BE2C (cell line): Measurements from ENCODE around the gene HTR7.

ENCODE experiments used
- DNase-seq: peaks from one replicate; pipeline ENCODE4 v3.0.0-alpha.2; 2020
- H3K27me3 ChIP-seq: fragments of 250-450 bp; sonication (Bioruptor Pico); 2 replicates; pipeline ENCODE4 v1.5.1; 2020; ENCODE audit warnings: mild to moderate bottlenecking
- H3K36me3 ChIP-seq: fragments of 250-450 bp; sonication (Bioruptor Pico); 2 replicates; pipeline ENCODE4 v1.5.1; 2020; ENCODE audit warnings: mild to moderate bottlenecking
- H3K4me1 ChIP-seq: fragments of 250-450 bp; sonication (Bioruptor Pico); 2 replicates; pipeline ENCODE4 v1.5.1; 2020
- H3K4me3 ChIP-seq: 2 replicates; pipeline ENCODE4 v1.5.1; 2011; ENCODE audit warnings: low read depth, low read length
- H3K9me3 ChIP-seq: fragments of 250-450 bp; sonication (Bioruptor Pico); 2 replicates; pipeline ENCODE4 v1.5.1; 2020
- CTCF ChIP-seq: IDR thresholded peaks from 2 replicates; pipeline ENCODE4 v1.5.1; 2012; ENCODE audit warnings: mild to moderate bottlenecking, low read depth, low read length

The HTR7 gene

GRCh38 chr10:90788968-90789367 lies 68.9 kb downstream of the HTR7 start:
- no peak for DNase-seq
- H3K9me3 ChIP-seq: no peaks in the 10 kb centered on the region
- no peaks in the 10 kb centered on the region for H3K4me1 ChIP-seq
- H3K36me3 ChIP-seq: no peaks in the 10 kb centered on the region
- no peak for TF ChIP-seq CTCF
- H3K27me3 ChIP-seq: peaks cover 54% of the 10 kb centered on the region
- H3K4me3 ChIP-seq: no peak overlapping the region

GRCh38 chr10:90788199-90788491 lies 69.7 kb downstream of the HTR7 start:
- Histone ChIP-seq H3K27me3 (peaks cover 55% of the 10 kb centered on the region), H3K4me3 (no peak overlapping the region), H3K36me3 (no peaks in the 10 kb centered on the region), H3K9me3 (no peaks in the 10 kb centered on the region), H3K4me1 (no peaks in the 10 kb centered on the region)
- no peak for TF ChIP-seq CTCF
- DNase-seq: no peak

- DNase-seq: peak; percentile 28
- Histone ChIP-seq H3K36me3 (no peaks in the 10 kb centered on the region), H3K4me1 (no peaks in the 10 kb centered on the region), H3K4me3 (no peak overlapping the region), H3K27me3 (peaks cover 55% of the 10 kb centered on the region), H3K9me3 (no peaks in the 10 kb centered on the region)
- peak; percentile 91 for TF ChIP-seq CTCF
Measured at GRCh38 chr10:90787393-90788198, 70.2 kb downstream of the HTR7 start.

- DNase-seq: no peak
- H3K9me3 ChIP-seq: no peaks in the 10 kb centered on the region
- no peak for TF ChIP-seq CTCF
- peaks cover 40% of the 10 kb centered on the region for H3K27me3 ChIP-seq
- no peaks in the 10 kb centered on the region for H3K4me1 ChIP-seq
- no peaks in the 10 kb centered on the region for H3K36me3 ChIP-seq
- no peak overlapping the region for H3K4me3 ChIP-seq
Measured at GRCh38 chr10:90785782-90786181, 72.1 kb downstream of the HTR7 start.

DNA sequence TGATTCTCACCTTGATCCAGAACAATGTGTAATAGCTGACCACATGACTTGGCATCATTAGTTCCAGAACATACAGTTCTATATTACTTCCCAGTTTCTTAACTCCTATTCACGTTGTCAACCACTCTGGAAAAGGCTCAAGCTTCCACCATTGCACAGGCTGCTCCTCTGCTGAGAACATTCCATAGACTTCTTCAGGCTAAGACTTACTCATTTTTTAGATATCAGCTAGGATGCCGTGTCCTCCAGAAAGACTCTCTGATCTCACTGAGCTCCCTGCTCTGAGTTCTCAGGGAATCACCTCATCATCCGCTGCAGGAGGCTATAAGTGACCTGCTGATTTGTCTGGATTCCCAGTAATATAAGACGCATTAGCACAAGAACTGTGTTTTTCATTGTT lies 73.1 kb downstream of the HTR7 start:
- H3K4me1 ChIP-seq: no peaks in the 10 kb centered on the region
- TF ChIP-seq CTCF: no peak
- H3K36me3 ChIP-seq: no peaks in the 10 kb centered on the region
- H3K9me3 ChIP-seq: no peaks in the 10 kb centered on the region
- no peak overlapping the region for H3K4me3 ChIP-seq
- no peak for DNase-seq
- peaks cover 35% of the 10 kb centered on the region for H3K27me3 ChIP-seq

- DNase-seq: no peak
- Histone ChIP-seq H3K4me1 (no peaks in the 10 kb centered on the region), H3K27me3 (peaks cover 14% of the 10 kb centered on the region), H3K9me3 (no peaks in the 10 kb centered on the region), H3K4me3 (no peak overlapping the region), H3K36me3 (no peaks in the 10 kb centered on the region)
- no peak for TF ChIP-seq CTCF
Measured at GRCh38 chr10:90780488-90780887, 77.4 kb downstream of the HTR7 start.
